GM12872 (cell line): ENCODE data around the gene DMGDH.

Experiments used
- CTCF ChIP-seq: IDR thresholded peaks from 3 replicates; pipeline ENCODE4 v1.5.1; 2011; ENCODE audit warnings: low read depth, mild to moderate bottlenecking, low read length, moderate library complexity; ENCODE audit not compliant: insufficient read depth

The DMGDH gene

GRCh38 chr5:79025054-79025472 lies 44.4 kb downstream of the DMGDH start:
- peak; percentile 80 for TF ChIP-seq CTCF

DNA sequence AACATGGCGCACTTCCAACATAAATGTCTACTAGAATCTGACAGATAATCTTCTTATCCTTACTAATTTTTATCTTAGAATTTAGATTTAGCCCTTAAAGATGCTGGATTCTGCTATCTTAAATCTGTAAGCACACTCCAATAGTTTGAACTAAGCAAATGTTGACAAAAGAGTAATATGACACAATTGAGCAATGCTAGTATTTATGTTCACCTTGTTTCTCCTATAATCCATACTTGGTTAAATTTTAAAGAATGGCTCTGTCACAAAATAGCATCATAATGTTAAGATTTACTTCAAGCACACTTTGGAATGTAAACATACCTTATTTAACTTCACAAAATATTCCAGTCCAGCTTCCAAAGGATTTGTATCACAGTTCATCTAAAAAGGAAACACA lies 45.5 kb downstream of the DMGDH start:
- TF ChIP-seq CTCF: no peak

DNA sequence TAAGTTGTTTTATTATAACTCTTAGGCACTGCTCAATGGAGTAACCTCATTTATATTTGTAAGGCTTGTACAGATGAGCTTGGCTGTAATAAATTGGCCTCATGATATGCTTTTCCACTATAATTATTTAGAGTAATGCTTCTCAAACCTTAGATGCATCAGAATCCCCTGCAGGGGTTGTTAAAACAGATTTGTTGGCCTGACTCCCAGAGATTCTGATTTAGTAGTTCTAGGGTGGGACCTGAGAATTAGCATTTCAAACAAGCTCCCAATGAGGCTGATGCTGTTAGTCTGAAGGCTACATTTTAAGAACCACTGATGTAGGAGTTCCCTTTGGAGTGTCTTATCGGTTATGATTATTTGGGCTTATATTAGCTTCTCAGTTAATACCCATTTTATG lies 46.1 kb downstream of the DMGDH start:
- no peak for TF ChIP-seq CTCF

GRCh38 chr5:79022771-79023170 lies 46.7 kb downstream of the DMGDH start:
- TF ChIP-seq CTCF: no peak

DNA sequence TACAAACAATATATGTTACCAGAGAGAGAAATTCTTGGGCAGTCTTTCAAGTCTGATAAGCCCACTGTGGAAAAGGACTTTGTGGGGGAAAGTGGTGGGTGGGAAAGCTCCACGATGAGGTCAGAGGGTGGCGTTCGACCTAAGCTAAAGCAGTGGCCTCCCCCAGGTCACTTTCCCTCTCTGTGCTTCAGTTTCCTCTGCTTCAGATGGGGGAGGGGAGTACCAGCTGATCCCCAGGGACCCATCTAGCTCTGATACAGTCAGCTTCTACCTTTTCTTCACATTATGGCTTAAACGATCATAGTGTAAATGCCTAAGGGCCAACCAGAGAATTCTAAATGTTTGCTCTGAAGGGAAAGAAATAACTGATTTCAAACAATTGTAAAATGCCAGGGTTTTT lies 47.7 kb downstream of the DMGDH start:
- TF ChIP-seq CTCF: no peak

DNA sequence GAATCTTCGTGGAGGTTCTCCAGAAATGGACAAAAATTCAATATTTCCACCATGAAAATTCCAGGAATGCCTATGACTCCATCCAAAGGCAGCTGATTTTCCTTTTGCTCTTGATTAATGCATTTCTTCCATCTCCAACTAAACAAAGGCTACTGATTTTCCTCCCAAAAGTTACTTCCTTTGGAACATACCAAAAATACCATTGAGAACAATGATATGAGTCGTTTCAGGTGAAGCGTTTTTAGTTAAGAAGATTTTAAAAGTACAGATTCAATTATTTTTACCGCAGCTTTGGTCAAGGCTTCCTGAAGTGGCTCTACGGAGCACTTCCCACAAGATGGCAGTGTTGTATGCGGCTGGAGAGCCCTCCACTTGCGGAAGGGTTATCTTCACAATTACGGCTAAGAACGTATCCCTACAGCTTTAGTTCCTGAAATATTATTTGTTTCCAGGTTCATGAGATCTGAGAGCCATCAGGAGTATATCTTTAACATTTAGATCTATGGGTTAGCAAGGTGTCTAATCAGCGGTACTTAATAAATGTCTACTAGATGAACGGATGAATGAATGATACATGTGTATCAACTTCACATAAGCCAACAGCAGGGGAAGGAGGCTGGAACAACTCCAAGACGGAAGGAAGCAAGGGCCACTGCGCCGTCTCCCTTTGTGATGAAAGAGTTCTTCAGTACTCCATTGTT lies 48.5 kb downstream of the DMGDH start:
- TF ChIP-seq CTCF: peak; percentile 76

GRCh38 chr5:79014631-79015030 lies 54.8 kb downstream of the DMGDH start:
- no peak for TF ChIP-seq CTCF
